Stimulated activated CD8-positive, alpha-beta memory T cell treated with anti-CD3 and anti-CD28 coated beads, Interleukin-15, amount 100 ng/mL, for 1 hour (primary cell): ENCODE measurements around the gene GJA9.

Source experiments
- DNase-seq: peaks from one replicate; pipeline ENCODE4 v3.0.0-alpha.2; 2020; ENCODE audit warnings: low read depth

The GJA9 gene

DNA sequence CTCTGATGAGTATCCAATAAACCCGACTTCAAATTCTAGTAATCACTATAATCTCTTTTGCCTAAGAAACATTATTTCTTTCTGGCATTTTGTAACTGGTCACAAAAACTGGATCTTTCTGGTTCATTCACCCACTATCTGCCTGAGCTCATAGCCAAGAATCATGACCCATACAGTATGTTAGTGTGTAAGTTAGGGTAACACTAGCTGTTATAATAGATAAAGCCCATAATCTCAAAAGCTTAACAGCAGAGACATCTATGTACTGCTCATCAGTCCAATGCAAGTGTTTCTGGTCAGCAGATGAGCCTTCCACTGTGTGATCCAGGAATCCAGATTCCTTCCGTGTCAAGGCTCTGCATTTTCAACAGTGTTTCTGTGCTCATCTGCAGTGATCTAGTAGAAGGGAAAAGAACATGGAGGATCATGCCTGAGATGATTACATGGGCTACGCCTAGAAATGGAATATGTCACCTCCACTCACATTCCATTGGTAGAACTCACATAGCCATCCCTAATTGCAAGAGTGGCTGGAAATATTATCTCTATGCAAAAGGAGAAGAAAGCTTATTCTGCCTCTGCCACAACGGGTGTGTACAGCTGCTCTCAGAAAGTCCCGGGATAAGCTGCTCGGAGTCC, 49.5 kb downstream of the GJA9 start:
- no peak for DNase-seq

DNA sequence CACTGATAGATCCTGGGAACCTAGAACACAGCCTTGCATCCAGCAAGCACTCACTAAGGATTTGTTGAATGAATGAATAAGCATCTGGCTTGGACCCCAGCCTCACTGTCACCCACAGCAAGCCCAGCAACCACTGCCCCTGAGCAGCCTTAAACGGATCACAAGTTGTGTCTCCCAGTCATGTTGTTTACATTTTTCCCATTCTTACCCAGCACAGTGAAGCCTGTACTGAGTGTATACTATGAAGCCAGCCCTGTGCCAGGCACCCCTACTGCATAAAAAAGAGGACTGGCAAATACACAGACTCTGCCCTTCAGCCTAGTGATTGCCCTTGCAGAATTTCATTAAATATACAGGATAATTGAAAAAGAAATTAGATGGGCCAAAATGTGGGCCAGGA, 52.0 kb downstream of the GJA9 start:
- no peak for DNase-seq

DNA sequence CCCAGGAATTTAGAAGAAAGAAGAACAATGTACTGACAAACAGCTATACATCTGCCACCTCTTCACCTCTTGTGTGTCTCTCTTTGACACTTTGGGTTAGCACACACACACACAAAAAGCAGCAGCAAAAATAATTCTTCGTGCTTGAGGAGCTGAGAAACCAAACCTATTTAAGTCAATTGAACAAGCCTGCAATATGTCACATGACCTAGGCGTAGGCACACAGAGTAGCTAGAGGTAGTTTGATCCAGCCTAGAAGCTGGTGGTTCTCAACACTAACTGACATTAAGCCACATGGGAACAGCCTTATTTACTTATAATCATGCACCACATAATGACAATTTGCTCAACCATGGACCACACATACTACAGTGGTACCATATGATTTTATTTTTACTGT, 54.1 kb downstream of the GJA9 start:
- no peak for DNase-seq

DNA sequence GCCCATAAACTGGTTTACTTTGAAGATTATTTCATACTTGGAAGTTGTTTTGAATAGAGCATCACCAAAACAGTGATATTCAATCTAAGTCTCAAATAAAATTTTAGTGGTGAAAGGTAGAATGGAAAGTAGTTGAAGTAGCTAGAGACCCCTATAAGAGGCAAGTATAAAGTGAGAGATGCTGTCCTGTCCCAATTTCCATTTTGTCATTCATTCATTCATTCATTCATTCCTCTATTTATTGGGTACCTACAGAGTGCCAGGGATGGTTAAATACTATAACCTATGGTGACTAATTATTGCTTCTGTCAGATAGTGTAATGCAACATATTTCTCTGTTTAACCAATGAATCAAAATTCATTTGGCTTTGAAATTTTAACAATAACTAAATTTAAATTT, 54.5 kb downstream of the GJA9 start:
- no peak for DNase-seq

DNA sequence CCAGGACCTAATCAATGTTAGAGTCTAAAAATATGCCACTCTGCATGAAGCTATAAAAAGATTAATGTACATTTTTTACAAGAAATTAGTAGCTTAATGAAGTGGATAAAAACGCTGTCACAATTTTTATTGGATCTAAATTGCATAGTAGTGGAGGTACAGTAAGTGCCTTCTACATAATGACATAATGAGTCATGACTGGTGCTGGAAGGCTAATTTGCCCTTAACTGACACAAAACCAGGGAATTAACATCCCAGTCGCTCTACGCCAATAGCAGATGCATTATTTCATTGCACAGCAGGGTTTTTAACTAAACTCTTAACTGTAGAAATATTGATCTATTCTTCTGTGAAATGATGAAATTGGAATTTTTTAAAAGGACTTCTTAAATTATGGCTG, 55.1 kb downstream of the GJA9 start:
- no peak for DNase-seq
